Thyroid gland (tissue), 4 donors: Measurements from ENCODE around the gene HSPA1A.

ENCODE experiments used
- CTCF ChIP-seq, 6 experiments: fragments of 200-600 bp in 3 of 6; fragments of 450-650 bp in 3 of 6; sonication (generic) in 3 of 6; IDR thresholded peaks; one replicate each; pipeline ENCODE4 v1.5.1; 2016 to 2019; ENCODE audit warnings: antibody characterized with exemption in 6 of 6, mild to moderate bottlenecking in 2 of 6, inconsistent platforms in 1 of 6, moderate library complexity in 1 of 6
- POLR2A ChIP-seq, 2 donors: fragments of 450-650 bp; IDR thresholded peaks; one replicate each; pipeline ENCODE4 v1.6.1; 2017; ENCODE audit warnings: antibody characterized with exemption in 2 of 2, mild to moderate bottlenecking in 2 of 2, moderate library complexity in 1 of 2

GRCh38 chr6:31814677-31815024, 692 bp upstream of the HSPA1A start:
- TF ChIP-seq POLR2A (IDR thresholded peaks at IDR 0.05): peak; percentile 81 to 96
- no peak for TF ChIP-seq CTCF (IDR thresholded peaks at IDR 0.05)
